ENCODE results near the gene MT1E.
"Not testable (repeated sequence)": the region's sequence is repeated elsewhere in the genome, so short reads cannot be mapped to it uniquely, and the experiment has no call there.

MT1E gene

GRCh38 chr16:56625140-56625942, at the start of gene MT1E:
TSS of gene MT1E (plus strand) at chr16:56625781. CDS start at chr16:56625852, 71 bp downstream.
- DNase-seq = peak; percentile 66

- no peak for DNase-seq
Observed at GRCh38 chr16:56576585-56577299, 48.8 kb upstream of the MT1E start.

- no peak for DNase-seq
Observed at GRCh38 chr16:56577300-56577625, 48.3 kb upstream of the MT1E start.

GRCh38 chr16:56580391-56581048, 45.1 kb upstream of the MT1E start:
- DNase-seq = no peak

GRCh38 chr16:56582911-56583310, 42.7 kb upstream of the MT1E start:
- not testable (repeated sequence) for DNase-seq

GRCh38 chr16:56583351-56584168, 42.0 kb upstream of the MT1E start:
- DNase-seq = no peak

GRCh38 chr16:56584276-56584675, 41.3 kb upstream of the MT1E start:
- no peak for DNase-seq

- DNase-seq = no peak
Observed at GRCh38 chr16:56588781-56589140, 36.8 kb upstream of the MT1E start.

GRCh38 chr16:56589141-56590039, 36.2 kb upstream of the MT1E start, which contains the start of gene MT3:
TSS of gene MT3 (plus strand) at chr16:56589528. CDS start at chr16:56589591, 63 bp downstream.
- DNase-seq = peak; percentile 56

- DNase-seq = no peak
Observed at GRCh38 chr16:56591377-56592060, 34.1 kb upstream of the MT1E start.

- DNase-seq = no peak
Observed at GRCh38 chr16:56593573-56594291, 31.8 kb upstream of the MT1E start.

- DNase-seq = no peak
Observed at GRCh38 chr16:56594292-56594619, 31.3 kb upstream of the MT1E start.

- DNase-seq = no peak
Observed at GRCh38 chr16:56600398-56600999, 25.1 kb upstream of the MT1E start.

- DNase-seq = no peak
Observed at GRCh38 chr16:56601325-56601724, 24.3 kb upstream of the MT1E start.

GRCh38 chr16:56603589-56603988, 22.0 kb upstream of the MT1E start:
- no peak for DNase-seq

- DNase-seq = no peak
Observed at GRCh38 chr16:56604966-56605365, 20.6 kb upstream of the MT1E start.

- DNase-seq = no peak
Observed at GRCh38 chr16:56605475-56605874, 20.1 kb upstream of the MT1E start.

- no peak for DNase-seq
Observed at GRCh38 chr16:56606071-56606475, 19.5 kb upstream of the MT1E start.

- no peak for DNase-seq
Observed at GRCh38 chr16:56606476-56607108, 19.0 kb upstream of the MT1E start.

GRCh38 chr16:56607109-56607618, 18.4 kb upstream of the MT1E start:
- no peak for DNase-seq
